ENCODE results near the gene ESX1.
"Not testable (repeated sequence)": the region's sequence is repeated elsewhere in the genome, so short reads cannot be mapped to it uniquely, and the experiment has no call there.

The ESX1 gene

DNA sequence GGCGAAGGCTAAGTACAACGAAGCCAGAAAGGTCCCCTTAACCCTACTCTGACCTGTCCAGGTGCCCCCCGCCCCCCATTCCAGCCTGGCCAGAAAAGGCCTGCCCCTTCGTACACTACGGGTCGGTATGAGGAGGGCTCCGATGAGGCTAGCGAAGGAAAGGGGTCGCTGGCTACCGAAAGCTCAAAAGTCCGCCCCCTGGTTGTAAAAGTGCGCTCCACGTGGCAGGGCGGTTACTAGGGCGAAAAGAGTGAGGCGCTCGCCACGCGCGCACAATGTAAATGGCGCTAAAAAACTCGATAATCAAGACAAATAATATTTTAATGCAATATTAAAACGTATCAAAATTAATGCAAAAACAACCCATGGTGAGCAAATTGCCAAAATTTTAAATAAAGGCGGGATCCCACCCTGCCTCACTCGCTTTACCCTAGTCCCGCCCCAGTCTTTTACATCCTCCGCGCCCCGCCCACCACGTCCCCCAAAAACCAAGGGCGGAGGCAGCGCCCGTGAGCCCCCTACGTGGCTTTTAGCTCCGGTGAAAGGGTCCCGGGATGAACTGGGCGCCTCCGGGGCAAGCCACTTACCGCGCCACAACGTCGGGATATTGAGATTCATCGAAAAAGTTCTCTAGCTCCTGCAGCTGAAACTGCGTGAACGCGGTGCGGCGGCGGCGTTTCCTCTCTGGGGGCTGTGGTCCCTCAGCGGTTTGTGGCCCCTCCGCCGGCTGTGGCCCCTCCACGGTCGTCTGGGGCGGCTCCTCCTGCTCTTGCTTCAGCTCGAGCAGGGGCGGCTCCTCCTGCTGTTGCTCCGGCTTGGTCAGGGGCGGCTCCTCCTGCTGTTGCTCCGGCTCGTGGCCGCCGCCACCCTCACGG, 929 bp downstream of the ESX1 start:
- DNase-seq (ENCODE audit: insufficient read length): no peak
- TF ChIP-seq POLR2AphosphoS5 (IDR thresholded peaks at IDR 0.05; ENCODE audit: low read depth, low read length) (no peak), POLR2A (IDR thresholded peaks at IDR 0.05; ENCODE audit: low read depth, low read length) (no peak), TAF1 (IDR thresholded peaks at IDR 0.05; ENCODE audit: borderline replicate concordance, low read depth, low read length) (no peak)
- no peak for FAIRE-seq

- DNase-seq (ENCODE audit: insufficient read length) (no peak), FAIRE-seq (no peak)
- no peak for TF ChIP-seq POLR2AphosphoS5 (IDR thresholded peaks at IDR 0.05; ENCODE audit: low read depth, low read length)
- TF ChIP-seq TAF1 (IDR thresholded peaks at IDR 0.05; ENCODE audit: borderline replicate concordance, low read depth, low read length): no peak
- no peak for TF ChIP-seq POLR2A (IDR thresholded peaks at IDR 0.05; ENCODE audit: low read depth, low read length)
Measured at GRCh38 chrX:104250470-104250869, 4.3 kb downstream of the ESX1 start.

DNA sequence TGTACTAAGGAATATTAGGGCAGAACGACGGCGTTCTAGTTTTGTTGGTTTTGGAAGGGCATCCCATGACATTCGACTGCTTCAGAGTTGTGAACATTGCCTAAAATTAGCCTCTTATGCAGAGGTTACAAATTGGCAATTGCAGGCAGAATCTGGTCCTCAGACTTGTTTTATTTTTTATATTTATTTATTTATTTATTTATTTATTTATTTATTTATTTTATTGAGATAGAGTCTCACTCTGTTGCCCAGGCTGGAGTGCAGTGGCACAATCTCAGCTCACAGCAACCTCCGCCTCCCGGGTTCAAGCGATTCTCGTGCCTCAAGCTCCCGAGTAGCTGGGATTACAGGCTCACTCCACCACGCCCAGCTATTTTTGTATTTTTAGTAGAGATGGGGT, 24.7 kb downstream of the ESX1 start:
- not testable (repeated sequence) for FAIRE-seq; DNase-seq (ENCODE audit: insufficient read length)

DNA sequence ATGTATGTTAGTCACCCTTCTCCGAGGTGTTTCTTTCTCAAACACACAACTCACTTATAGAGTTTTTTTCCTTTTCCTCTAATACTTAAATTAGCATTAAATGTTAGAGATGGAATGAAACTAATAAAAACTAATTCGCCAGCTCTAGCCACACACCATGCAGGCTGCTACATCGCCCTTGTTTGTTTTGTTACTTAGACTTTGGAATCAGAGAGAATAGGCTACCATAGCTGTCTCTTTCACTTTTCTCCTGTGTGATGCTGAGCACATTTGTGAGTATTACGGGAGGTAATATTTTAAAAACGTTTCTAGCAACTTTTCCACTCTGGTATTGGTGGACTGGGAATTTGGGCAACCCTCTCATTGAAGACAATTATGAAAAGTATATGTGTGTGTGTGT, 43.5 kb downstream of the ESX1 start:
- FAIRE-seq (no peak), DNase-seq (ENCODE audit: insufficient read length) (no peak)
- TF ChIP-seq POLR2AphosphoS5 (IDR thresholded peaks at IDR 0.05; ENCODE audit: low read depth, low read length): no peak
- TF ChIP-seq TAF1 (IDR thresholded peaks at IDR 0.05; ENCODE audit: borderline replicate concordance, low read depth, low read length): no peak
- TF ChIP-seq POLR2A (IDR thresholded peaks at IDR 0.05; ENCODE audit: low read depth, low read length): no peak

DNA sequence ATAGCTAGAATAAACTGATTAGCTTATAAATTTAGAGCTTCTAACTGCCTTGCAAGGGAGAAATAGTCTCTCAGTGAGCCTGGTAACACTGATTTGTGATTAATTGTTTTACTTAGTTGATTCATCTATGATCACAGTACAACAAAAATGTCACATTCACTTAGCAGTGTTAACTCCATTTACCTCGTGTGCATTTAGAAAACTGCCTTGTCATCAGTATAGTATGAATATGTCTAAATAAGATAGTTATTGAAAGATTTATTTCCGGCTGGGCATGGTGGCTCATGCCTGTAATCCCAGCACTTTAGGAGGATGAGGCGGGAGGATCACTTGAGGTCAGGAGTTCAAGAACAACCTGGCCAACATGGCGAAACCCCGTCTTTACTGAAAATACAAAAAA, 49.2 kb downstream of the ESX1 start:
- FAIRE-seq (no peak), DNase-seq (ENCODE audit: insufficient read length) (no peak)
- TF ChIP-seq TAF1 (IDR thresholded peaks at IDR 0.05; ENCODE audit: borderline replicate concordance, low read depth, low read length): no peak
- no peak for TF ChIP-seq POLR2A (IDR thresholded peaks at IDR 0.05; ENCODE audit: low read depth, low read length)
- TF ChIP-seq POLR2AphosphoS5 (IDR thresholded peaks at IDR 0.05; ENCODE audit: low read depth, low read length): no peak
